Activated naive CD4-positive, alpha-beta T cell treated with anti-CD3 and anti-CD28 coated beads, Interleukin-2, amount 50 U/mL, for 24 hours (primary cell): ENCODE results near the gene KCTD17.
A peak's percentile ranks its signal among the peaks of the same experiment; 100 is the strongest.

Experiments
- H3K27ac Mint-ChIP-seq: one replicate; pipeline ENCODE4 v1.8.0; 2021; ENCODE audit warnings: mild to moderate bottlenecking, mixed read lengths
- H3K27me3 Mint-ChIP-seq: one replicate; pipeline ENCODE4 v1.8.0; 2021; ENCODE audit warnings: mixed read lengths
- H3K36me3 Mint-ChIP-seq: one replicate; pipeline ENCODE4 v1.8.0; 2021; ENCODE audit warnings: mixed read lengths
- H3K4me1 Mint-ChIP-seq: one replicate; pipeline ENCODE4 v1.8.0; 2021; ENCODE audit warnings: mixed read lengths
- H3K4me3 Mint-ChIP-seq: one replicate; pipeline ENCODE4 v1.8.0; 2021; ENCODE audit warnings: mild to moderate bottlenecking, mixed read lengths
- H3K9me3 Mint-ChIP-seq: one replicate; pipeline ENCODE4 v1.8.0; 2021; ENCODE audit warnings: mixed read lengths

Gene KCTD17

DNA sequence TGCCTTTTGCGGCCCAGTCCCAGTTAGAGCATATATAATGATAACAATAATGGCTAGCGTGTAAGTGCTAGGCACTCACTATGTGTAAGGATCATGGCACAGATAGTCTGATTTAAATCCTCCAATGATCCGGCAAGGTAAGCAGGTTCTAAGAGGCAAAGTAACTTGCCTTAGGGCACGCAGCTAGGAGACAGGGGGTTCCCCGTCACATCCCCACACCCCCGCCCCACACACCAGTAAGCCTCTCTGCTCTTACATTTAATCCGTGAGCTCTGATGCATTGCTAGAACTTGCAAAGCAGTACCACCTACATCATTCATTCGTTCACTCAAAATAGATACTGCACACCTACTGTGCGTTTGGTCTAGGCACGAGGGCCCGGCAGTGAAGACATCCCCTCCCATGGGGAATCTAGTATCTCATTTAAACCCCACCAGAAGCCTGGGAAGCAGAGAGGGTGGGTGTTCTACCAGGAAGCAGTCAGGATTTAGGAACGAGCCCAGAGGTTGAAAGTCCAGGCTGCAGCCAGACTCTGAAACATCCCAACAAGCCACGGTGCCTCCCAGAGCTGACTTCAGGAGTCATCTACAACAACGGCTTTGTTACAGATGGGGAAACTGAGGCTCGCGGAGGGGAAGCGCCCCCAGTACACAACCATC lies 37.3 kb downstream of the KCTD17 start:
- no peak overlapping the region for H3K27ac Mint-ChIP-seq

DNA sequence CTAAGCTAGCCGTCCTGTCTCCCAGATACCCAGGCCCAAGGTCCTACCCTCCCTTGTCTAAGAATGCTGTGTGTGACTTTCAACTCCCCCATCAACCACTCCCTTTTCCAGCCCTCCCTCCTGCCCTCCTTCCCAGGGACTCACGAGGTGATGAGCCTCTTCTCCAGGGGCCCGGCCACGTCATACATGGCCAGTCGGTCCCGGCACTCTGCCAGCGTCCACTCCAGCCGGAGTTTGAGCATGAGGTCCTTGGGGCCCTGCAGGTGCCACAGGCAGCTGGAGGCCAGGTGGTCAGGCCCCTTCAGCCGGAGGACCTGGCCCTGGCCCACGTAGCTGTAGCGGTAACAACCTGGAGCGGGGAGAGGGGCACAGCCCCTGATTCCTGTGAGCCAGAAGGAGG lies 37.9 kb downstream of the KCTD17 start:
- H3K36me3 Mint-ChIP-seq = no peaks in the 10 kb centered on the region
- no peak overlapping the region for H3K4me3 Mint-ChIP-seq
- no peaks in the 10 kb centered on the region for H3K9me3 Mint-ChIP-seq
- H3K27me3 Mint-ChIP-seq = no peaks in the 10 kb centered on the region
- H3K27ac Mint-ChIP-seq = no peak overlapping the region
- peaks cover 6% of the 10 kb centered on the region for H3K4me1 Mint-ChIP-seq

More for the DNA sequence above, 37.3 kb downstream of the KCTD17 start:
- no peaks in the 10 kb centered on the region for H3K36me3 Mint-ChIP-seq
- H3K4me1 Mint-ChIP-seq = peaks cover 3% of the 10 kb centered on the region
- no peaks in the 10 kb centered on the region for H3K9me3 Mint-ChIP-seq
- no peak overlapping the region for H3K4me3 Mint-ChIP-seq
- no peaks in the 10 kb centered on the region for H3K27me3 Mint-ChIP-seq

DNA sequence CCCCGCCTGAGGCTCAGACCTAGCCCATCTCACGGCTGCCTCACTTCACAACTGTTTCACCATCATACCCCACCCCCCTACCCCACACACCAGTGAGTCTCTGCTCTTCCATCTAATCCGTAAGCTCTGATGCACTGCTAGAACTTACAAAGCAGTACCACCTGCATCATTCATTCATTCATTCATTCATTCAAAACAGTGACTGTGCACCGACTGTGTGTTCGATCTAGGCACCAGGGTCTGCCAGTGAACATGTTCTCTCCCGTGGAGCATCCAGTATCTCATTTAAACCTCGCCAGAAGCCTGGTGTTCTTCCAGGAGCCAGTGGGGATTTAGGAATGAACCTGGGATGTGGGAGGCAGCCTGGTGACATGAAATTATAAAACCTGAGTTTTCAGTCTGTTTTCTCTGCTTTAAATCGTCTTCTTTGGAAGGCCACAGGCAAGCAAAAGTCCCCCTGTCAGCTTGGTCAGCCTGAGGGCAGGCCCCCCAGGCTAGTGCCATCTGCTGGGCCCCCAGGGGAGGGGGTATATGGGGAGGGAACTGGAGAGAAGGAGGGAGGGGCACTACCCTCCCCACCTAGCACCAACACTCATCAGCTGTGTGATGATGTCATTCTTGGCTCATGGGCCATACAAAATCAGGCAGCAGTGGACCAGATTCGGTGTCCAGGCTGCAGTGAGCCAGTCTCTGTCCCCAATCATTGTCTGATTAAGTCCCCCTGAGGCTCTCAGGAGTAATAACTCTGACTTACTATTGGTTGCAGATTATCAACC lies 39.6 kb downstream of the KCTD17 start:
- Mint-ChIP-seq H3K4me3 (no peak overlapping the region), H3K36me3 (no peaks in the 10 kb centered on the region), H3K9me3 (no peaks in the 10 kb centered on the region), H3K27me3 (no peaks in the 10 kb centered on the region), H3K4me1 (peaks cover 16% of the 10 kb centered on the region), H3K27ac (no peak overlapping the region)

DNA sequence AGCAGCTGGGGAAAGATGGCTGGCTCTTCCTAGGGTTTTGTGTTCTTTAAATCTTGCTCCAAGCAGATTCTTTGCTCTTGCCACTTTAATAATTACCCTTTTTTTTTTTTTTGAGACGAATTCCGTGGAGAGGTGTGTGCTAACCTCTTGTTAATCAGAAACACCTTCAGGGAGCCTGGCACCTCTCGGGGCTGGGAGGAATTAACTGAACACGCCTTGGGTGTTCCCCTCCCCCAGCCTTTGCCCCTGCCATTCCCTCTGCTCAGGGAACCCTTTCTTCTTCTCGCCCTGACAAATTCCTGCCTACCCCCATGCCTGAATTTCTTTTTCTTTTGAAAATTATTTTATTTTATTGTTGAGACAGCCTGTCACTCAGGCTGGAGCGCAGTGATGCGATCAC lies 40.5 kb downstream of the KCTD17 start:
- Mint-ChIP-seq H3K27me3 (no peaks in the 10 kb centered on the region), H3K9me3 (no peaks in the 10 kb centered on the region), H3K4me3 (no peak overlapping the region), H3K27ac (no peak overlapping the region), H3K36me3 (no peaks in the 10 kb centered on the region), H3K4me1 (peaks cover 16% of the 10 kb centered on the region)

DNA sequence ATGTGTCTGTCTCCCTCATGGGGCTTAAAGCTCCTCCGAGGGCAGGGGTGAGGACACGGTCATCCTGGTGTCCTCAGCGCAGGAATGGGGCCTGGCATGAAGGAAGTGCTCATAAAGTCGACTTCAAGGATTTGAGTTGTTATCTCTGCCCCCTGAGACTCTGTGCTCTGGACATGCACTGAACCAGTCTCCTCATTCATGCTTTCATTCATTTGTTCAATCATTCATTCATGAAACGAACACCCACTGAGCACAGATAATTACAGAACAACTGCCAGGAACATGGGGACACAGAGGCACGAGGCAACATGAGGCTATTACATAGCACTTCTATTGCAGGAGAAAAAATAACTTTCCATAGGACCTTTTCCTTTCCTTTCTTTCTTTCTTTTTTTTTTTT lies 41.5 kb downstream of the KCTD17 start:
- H3K27ac Mint-ChIP-seq = no peak overlapping the region
- H3K4me1 Mint-ChIP-seq = peaks cover 16% of the 10 kb centered on the region
- H3K9me3 Mint-ChIP-seq = no peaks in the 10 kb centered on the region
- no peaks in the 10 kb centered on the region for H3K36me3 Mint-ChIP-seq
- H3K27me3 Mint-ChIP-seq = no peaks in the 10 kb centered on the region
- no peak overlapping the region for H3K4me3 Mint-ChIP-seq

DNA sequence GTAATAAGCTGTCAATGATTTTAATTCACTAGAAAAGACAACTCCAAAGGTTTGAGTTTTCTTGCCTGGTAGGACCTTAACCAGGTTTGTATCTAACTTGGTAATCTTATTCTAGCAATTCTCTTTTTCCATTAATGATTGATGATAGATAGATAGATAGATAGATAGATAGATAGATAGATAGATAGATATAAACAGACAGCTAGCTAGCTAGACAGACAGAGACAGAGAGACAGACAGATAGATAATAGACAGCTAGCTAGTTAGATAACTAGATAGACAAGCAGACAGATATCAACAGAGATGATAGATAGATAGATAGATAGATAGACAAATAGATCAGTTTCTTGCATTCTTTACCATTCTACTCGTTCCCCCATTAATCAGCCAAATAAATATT lies 42.7 kb downstream of the KCTD17 start:
- H3K27ac Mint-ChIP-seq = no peak overlapping the region
- no peaks in the 10 kb centered on the region for H3K36me3 Mint-ChIP-seq
- H3K4me3 Mint-ChIP-seq = no peak overlapping the region
- no peaks in the 10 kb centered on the region for H3K9me3 Mint-ChIP-seq
- peaks cover 21% of the 10 kb centered on the region for H3K4me1 Mint-ChIP-seq
- H3K27me3 Mint-ChIP-seq = no peaks in the 10 kb centered on the region

DNA sequence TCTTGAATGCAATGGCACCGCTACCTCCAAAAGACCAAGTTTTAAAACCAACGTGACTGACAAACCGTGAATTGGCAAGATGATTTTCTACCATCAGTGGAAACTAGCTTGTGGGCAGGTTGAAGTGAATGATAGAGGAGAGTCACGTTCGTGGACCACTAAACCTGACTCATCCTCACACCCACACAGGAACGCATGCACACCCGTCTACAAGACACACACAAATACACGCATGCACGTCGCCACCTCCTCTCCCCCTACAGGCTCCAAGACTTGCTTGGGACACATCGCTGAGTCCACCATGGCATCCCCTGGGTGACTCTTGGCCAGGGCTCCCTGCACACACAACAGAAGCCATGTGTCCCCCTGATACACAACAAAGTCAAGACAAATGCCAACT lies 43.6 kb downstream of the KCTD17 start:
- Mint-ChIP-seq H3K27me3 (no peaks in the 10 kb centered on the region), H3K36me3 (no peaks in the 10 kb centered on the region), H3K4me3 (no peak overlapping the region), H3K4me1 (peaks cover 25% of the 10 kb centered on the region), H3K27ac (peak overlapping the region; percentile 37), H3K9me3 (no peaks in the 10 kb centered on the region)

DNA sequence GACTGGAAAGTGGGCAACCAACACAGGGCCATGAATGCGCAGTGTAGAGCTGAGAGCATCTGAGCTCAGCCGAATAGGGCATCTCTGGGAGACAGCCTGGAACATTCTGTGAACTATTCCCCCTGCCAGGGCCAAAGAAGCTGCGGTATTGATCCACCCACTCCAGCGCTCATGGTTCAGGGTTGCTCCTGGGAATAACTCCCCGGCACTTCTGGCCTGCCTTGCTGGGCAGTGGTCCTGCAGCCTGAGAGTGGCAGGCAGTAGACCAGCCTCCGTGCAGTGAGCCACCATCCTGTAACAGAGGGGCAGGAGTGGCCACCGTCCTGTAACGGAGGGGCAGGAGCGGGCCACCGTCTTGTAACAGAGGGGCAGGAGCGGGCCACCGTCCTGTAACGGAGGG lies 45.8 kb downstream of the KCTD17 start:
- H3K4me1 Mint-ChIP-seq = peaks cover 31% of the 10 kb centered on the region
- H3K27me3 Mint-ChIP-seq = no peaks in the 10 kb centered on the region
- H3K4me3 Mint-ChIP-seq = no peak overlapping the region
- no peaks in the 10 kb centered on the region for H3K36me3 Mint-ChIP-seq
- no peak overlapping the region for H3K27ac Mint-ChIP-seq
- no peaks in the 10 kb centered on the region for H3K9me3 Mint-ChIP-seq

DNA sequence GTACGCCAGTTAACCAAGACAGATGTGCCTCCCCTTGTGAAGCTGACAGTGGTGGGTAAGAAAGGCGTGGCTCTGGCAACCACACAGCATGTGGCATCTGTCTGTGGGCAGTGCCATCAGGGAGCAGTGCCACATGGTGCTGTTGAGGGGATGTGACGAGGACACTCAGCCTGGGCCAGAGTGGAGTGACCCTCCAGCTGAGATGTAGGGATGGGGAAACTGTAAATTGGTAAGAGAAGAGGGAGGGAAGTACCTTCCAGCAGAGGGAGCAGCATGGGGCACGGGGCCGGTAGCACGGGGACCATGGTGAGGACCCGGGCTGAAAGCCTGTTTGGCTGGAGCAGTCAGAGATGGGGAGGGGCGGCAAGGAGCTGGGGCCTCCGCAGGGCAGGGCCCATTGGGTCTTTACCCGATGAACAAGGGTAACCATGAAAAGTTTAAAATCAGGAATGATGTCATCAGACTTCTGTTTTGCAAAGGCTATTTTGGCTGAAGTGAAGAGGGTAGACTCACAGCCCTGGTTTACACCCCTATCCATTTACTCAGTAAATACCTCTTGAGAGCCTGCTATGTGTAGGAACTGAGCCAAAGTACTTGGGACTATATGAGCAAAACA lies 47.5 kb downstream of the KCTD17 start:
- H3K4me1 Mint-ChIP-seq = peaks cover 31% of the 10 kb centered on the region
- H3K27ac Mint-ChIP-seq = peak overlapping the region; percentile 88
- H3K27me3 Mint-ChIP-seq = no peaks in the 10 kb centered on the region

DNA sequence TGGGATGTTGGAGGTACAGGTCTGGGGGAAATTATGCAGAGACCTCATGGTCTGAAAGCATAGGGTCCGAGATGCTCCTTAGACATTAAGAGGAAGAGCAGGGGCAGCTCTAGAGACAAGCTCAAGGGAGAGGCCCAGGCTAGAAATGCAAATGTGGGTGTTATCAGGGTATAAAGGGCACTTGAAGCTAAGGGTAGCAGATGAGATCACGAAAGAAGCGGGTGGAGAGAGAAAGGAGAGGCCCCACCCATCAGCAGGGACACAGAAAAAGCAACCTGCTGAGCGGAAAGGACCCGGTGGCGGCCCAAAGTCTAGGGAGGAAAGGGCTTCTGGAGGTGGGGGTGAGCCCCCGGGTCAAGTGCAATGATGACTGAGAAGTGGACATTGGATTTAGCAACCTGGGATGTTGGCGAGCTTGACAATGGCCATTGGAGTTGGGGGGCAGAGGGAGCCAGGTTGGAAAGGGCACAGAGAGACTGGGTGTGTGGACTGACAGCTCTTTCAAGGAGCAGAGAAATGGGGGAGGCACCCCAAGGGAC lies 49.1 kb downstream of the KCTD17 start:
- H3K27ac Mint-ChIP-seq = no peak overlapping the region
- no peaks in the 10 kb centered on the region for H3K9me3 Mint-ChIP-seq
- no peaks in the 10 kb centered on the region for H3K27me3 Mint-ChIP-seq
- H3K36me3 Mint-ChIP-seq = no peaks in the 10 kb centered on the region
- no peak overlapping the region for H3K4me3 Mint-ChIP-seq
- peaks cover 17% of the 10 kb centered on the region for H3K4me1 Mint-ChIP-seq

More for the DNA sequence above, 47.5 kb downstream of the KCTD17 start:
- Mint-ChIP-seq H3K9me3 (no peaks in the 10 kb centered on the region), H3K36me3 (no peaks in the 10 kb centered on the region), H3K4me3 (no peak overlapping the region)

DNA sequence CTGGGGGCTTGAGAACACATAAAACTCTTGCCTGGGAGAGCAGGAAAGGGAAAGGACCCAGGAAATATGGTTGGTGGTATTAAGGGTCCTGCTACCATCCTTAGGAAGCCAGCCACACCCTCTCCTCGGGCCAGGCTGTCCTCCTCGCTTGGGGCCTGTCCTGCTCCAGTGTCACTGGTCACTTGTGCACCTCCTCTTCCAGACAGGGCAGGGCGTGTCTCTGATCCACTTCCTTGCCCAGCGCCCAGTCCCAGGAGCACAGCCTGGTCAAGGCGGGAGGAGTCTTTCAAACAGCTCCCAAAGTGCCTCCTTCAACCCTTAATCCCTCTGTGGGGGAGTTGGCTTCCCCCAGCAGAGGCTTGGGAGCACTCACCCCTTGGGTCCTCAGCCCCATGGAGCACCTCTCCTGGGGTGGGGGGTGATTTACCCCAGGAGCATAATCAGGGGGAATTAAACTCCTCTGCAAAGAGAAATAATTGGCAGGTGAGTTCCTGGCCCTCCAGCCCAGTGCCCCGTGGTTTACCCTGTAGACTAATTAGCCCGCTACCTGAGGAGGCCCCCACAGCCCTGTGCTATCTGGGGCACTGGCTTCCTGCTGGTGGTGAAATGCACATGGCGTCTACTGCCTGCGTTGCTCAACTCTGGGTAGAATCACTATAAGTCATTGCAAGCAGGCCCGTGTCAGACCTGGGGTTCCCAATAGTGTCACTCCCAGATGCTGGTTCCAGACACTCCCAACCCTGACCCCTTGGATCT lies 49.9 kb downstream of the KCTD17 start:
- Mint-ChIP-seq H3K4me1 (peaks cover 17% of the 10 kb centered on the region), H3K9me3 (no peaks in the 10 kb centered on the region), H3K36me3 (no peaks in the 10 kb centered on the region), H3K4me3 (no peak overlapping the region), H3K27ac (no peak overlapping the region), H3K27me3 (no peaks in the 10 kb centered on the region)

DNA sequence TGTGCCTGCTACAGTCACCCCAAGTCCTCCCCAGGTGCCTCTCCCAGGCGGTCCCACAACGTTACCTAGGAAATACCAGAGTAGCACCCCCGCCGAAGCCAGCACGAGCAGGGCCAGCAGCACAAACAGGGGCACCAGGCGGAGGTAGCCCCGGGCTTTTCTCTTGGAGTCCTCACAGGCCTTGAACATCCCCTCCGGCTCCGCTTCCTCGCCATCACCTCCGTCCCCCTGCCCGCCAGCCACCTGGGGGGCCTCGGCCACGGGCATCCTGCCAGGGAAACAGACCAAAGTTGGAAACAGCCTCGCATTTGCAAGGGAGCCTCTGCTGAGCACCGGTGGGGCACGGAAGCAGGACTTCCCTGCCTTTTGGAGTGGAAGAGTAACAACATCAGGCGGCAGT lies 51.6 kb downstream of the KCTD17 start:
- Mint-ChIP-seq H3K9me3 (no peaks in the 10 kb centered on the region), H3K27me3 (no peaks in the 10 kb centered on the region), H3K4me1 (peaks cover 17% of the 10 kb centered on the region), H3K36me3 (no peaks in the 10 kb centered on the region), H3K4me3 (no peak overlapping the region), H3K27ac (no peak overlapping the region)

DNA sequence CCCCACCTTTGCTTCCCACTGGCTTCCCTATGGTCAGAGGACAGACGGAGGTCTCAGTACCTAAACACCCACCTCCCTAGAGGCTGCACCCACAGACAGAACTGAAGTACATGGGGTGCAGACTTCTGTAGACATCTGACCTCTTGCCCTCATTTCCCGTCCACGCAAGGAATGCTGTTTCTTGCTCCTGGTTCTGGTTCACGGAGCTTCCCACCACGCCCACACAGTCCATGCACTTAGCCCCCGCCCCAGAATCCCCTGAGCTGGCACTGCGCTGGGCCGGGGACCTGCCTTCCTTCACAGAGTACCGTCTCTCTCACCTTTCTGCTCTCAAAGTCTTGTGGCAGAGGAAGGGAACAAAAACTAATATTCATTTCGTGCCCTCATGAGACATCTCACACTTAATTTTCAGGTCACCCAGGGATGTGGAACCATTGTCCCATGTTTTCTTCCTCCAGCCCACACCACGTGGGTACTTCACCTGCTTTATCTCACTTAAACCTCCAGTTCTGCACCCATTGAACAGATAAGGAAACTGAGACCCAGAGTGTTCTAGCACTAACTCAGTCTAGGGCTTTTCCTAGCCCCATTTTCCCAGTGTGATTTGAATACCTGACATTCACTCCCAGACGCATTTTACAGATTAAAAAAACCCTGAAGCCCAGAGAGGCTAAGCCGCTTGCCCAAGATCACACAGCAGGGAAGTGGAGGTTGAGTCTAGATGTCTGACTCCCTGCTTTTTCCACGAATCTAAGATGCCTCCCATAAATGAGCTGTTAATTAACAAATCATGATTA lies 52.3 kb downstream of the KCTD17 start:
- Mint-ChIP-seq H3K36me3 (no peaks in the 10 kb centered on the region), H3K27me3 (no peaks in the 10 kb centered on the region), H3K27ac (no peak overlapping the region), H3K4me3 (no peak overlapping the region), H3K4me1 (peaks cover 12% of the 10 kb centered on the region), H3K9me3 (no peaks in the 10 kb centered on the region)

DNA sequence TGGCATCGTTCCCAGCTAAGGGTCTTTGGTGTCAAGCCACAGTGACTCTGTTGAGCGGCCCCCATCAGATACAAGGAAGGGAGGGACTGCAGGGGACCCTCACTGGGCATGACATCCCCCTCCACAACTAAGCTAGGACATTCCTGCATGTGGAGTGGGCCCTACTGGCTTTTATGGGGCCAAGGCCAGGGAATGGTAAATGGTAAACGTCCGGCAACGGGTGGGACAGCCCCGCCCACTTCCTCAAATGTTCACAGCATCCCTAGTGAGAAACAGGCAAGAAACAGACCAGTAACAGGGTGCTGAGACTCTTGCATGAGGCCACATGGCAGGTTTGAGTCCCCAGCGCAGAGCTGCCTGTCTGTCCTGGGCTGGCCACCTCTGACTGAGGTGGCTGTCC lies 53.6 kb downstream of the KCTD17 start:
- no peaks in the 10 kb centered on the region for H3K27me3 Mint-ChIP-seq
- no peak overlapping the region for H3K4me3 Mint-ChIP-seq
- no peaks in the 10 kb centered on the region for H3K9me3 Mint-ChIP-seq
- H3K4me1 Mint-ChIP-seq = peaks cover 5% of the 10 kb centered on the region
- H3K36me3 Mint-ChIP-seq = no peaks in the 10 kb centered on the region
- H3K27ac Mint-ChIP-seq = no peak overlapping the region

DNA sequence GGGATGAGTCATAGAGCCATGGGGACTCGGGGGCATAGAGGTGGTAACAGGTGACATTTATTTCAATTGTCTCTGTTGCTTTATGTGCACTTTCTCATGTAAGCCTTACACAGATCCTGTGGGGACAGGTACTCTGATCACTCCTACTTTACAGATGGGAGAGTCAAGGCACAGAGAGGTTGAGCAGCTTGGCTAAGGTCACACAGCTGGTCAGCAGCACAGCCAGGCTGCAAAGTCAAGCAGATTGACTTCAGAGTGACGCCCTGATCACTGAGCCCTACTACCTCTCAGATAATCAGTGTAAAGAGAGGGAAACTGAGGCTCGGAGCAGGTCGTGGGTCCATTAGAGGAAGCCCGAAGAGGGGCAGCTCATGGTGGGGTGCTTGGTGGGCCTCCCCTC lies 54.4 kb downstream of the KCTD17 start:
- Mint-ChIP-seq H3K9me3 (no peaks in the 10 kb centered on the region), H3K27me3 (no peaks in the 10 kb centered on the region), H3K36me3 (no peaks in the 10 kb centered on the region), H3K4me3 (no peak overlapping the region), H3K4me1 (no peaks in the 10 kb centered on the region), H3K27ac (no peak overlapping the region)
